HepG2 (cell line): ENCODE measurements around the gene CCM2. TPM values are rescaled to one million over a fixed set of nuclear protein-coding genes. Genes with fewer than 3 reads are reported as not detected.

Source experiments
- ELF3 ChIP-seq: IDR thresholded peaks from 2 replicates; pipeline ENCODE4 v1.6.1; 2016; ENCODE audit warnings: missing genetic modification reagents, missing compliant biosample characterization
- FOSL1 ChIP-seq: sonication (generic); formaldehyde crosslinking; IDR thresholded peaks from 2 replicates; pipeline ENCODE4 v1.9.0; 2021; ENCODE audit warnings: missing genetic modification reagents, borderline replicate concordance
- HNF4A ChIP-seq: sonication (generic); formaldehyde crosslinking; IDR thresholded peaks from 2 replicates; pipeline ENCODE4 v1.4.0; 2020; ENCODE audit warnings: missing genetic modification reagents
- HNRNPL ChIP-seq: fragments of 200-400 bp; formaldehyde crosslinking; IDR thresholded peaks from 2 replicates; pipeline ENCODE4 v1.6.1; 2017; ENCODE audit warnings: mild to moderate bottlenecking, low read depth, low read length
- KLF16 ChIP-seq, 2 experiments: sonication (generic) in 1 of 2; formaldehyde crosslinking in 1 of 2; IDR thresholded peaks; 2 replicates each; pipeline versions ENCODE4 v1.6.1 to v1.8.0; 2016 to 2023; ENCODE audit warnings: missing genetic modification reagents in 2 of 2, missing compliant biosample characterization in 1 of 2
- MXI1 ChIP-seq: IDR thresholded peaks from 3 replicates; pipeline ENCODE4 v1.6.1; 2012; ENCODE audit warnings: low read depth, low read length, inconsistent platforms, borderline replicate concordance
- NFIB ChIP-seq: sonication (generic); formaldehyde crosslinking; IDR thresholded peaks from 2 replicates; pipeline ENCODE4 v1.9.0; 2021; ENCODE audit warnings: missing genetic modification reagents, mild to moderate bottlenecking, borderline replicate concordance
- POLR2AphosphoS2 ChIP-seq: IDR thresholded peaks from 2 replicates; pipeline ENCODE4 v1.6.1; 2011; ENCODE audit warnings: low read depth, low read length, improper control_type of control experiment
- REXO4 ChIP-seq: sonication (generic); formaldehyde crosslinking; IDR thresholded peaks from 2 replicates; pipeline ENCODE4 v1.8.0; 2022; ENCODE audit warnings: missing genetic modification reagents, mild to moderate bottlenecking, borderline replicate concordance
- RXRA ChIP-seq: sonication (generic); formaldehyde crosslinking; IDR thresholded peaks from 2 replicates; pipeline ENCODE4 v1.5.1; 2020; ENCODE audit warnings: missing genetic modification reagents
- SP4 ChIP-seq: sonication (generic); formaldehyde crosslinking; IDR thresholded peaks from 2 replicates; pipeline ENCODE4 v1.8.1; 2023; ENCODE audit warnings: mild to moderate bottlenecking, missing genetic modification reagents
- TRIM22 ChIP-seq: fragments of 450-650 bp; IDR thresholded peaks from 2 replicates; pipeline ENCODE4 v1.6.1; 2017
- ZC3H4 ChIP-seq: sonication (generic); formaldehyde crosslinking; IDR thresholded peaks from 2 replicates; pipeline ENCODE4 v1.4.0; 2020; ENCODE audit warnings: missing genetic modification reagents, borderline replicate concordance
- ZFAT ChIP-seq: sonication (generic); formaldehyde crosslinking; conservative IDR thresholded peaks from 2 replicates; pipeline ENCODE4 v1.8.1; 2023; ENCODE audit warnings: missing genetic modification reagents, inconsistent platforms
- ZFP41 ChIP-seq: sonication (generic); formaldehyde crosslinking; IDR thresholded peaks from 2 replicates; pipeline ENCODE4 v1.4.0; 2020; ENCODE audit warnings: mild to moderate bottlenecking, missing genetic modification reagents, borderline replicate concordance
- ZNF441 ChIP-seq: sonication (generic); formaldehyde crosslinking; IDR thresholded peaks from 2 replicates; pipeline ENCODE4 v1.7.0; 2021; ENCODE audit warnings: missing genetic modification reagents, borderline replicate concordance
- ZNF563 ChIP-seq: sonication (generic); formaldehyde crosslinking; IDR thresholded peaks from 2 replicates; pipeline ENCODE4 v1.8.0; 2022; ENCODE audit warnings: mild to moderate bottlenecking, moderate library complexity, missing genetic modification reagents
- ZNF747 ChIP-seq: sonication (generic); formaldehyde crosslinking; IDR thresholded peaks from 2 replicates; pipeline ENCODE4 v1.8.1; 2023; ENCODE audit warnings: missing genetic modification reagents, mild to moderate bottlenecking, borderline replicate concordance
- ZZZ3 ChIP-seq: sonication (generic); formaldehyde crosslinking; IDR thresholded peaks from 2 replicates; pipeline ENCODE4 v1.4.0; 2020; ENCODE audit warnings: missing genetic modification reagents, mild to moderate bottlenecking, borderline replicate concordance
- polyA plus RNA-seq, 8 experiments: library from polyadenylated mRNA; depleted of rRNA in 3 of 8; stranded (reverse) in 7 of 8; unstranded in 1 of 8; fragments of >200 nt; fragmentation: Illumina TruSeq in 4 of 8; extraction: Trizol in 4 of 8; gene quantifications; 2 replicates each; pipeline versions ENCODE4 v1.2.1 to v1.2.3, GENCODE V29; 2011 to 2016; ENCODE audit warnings: low read depth in 4 of 8, missing spikeins in 1 of 8, mixed read lengths in 1 of 8; ENCODE audit not compliant: insufficient read depth in 1 of 8
- total RNA-seq, 5 experiments: library from RNA; depleted of rRNA; stranded (reverse); fragments of >200 nt; fragmentation: Illumina TruSeq; extraction: Trizol; gene quantifications; 2 replicates each; pipeline ENCODE4 v1.2.3, GENCODE V29; 2016; ENCODE audit warnings: low read depth in 1 of 5
- TF ChIP-seq, protein P1 (sequence below): IDR thresholded peaks from 2 replicates; pipeline ENCODE4 v1.6.1; 2016; ENCODE audit warnings: missing compliant biosample characterization, missing genetic modification reagents, borderline replicate concordance
- TF ChIP-seq, protein P2 (sequence below): sonication (generic); formaldehyde crosslinking; IDR thresholded peaks from 2 replicates; pipeline ENCODE4 v1.5.0; 2020; ENCODE audit warnings: missing genetic modification reagents
- TF ChIP-seq, protein P3 (sequence below): sonication (generic); formaldehyde crosslinking; IDR thresholded peaks from 2 replicates; pipeline ENCODE4 v1.4.0; 2020; ENCODE audit warnings: missing genetic modification reagents, mild to moderate bottlenecking, borderline replicate concordance
- TF ChIP-seq, protein P4 (sequence below): sonication (generic); formaldehyde crosslinking; IDR thresholded peaks from 2 replicates; pipeline ENCODE4 v1.8.0; 2022; ENCODE audit warnings: missing genetic modification reagents, low read depth, mild to moderate bottlenecking, borderline replicate concordance

CCM2 gene
- total and polyA plus RNA-seq, 2 of the 13 experiments (the other 11 are each of a cell fraction or from before 2014, with no cell fraction given): 13.7 to 15.8 TPM

GRCh38 chr7:44967571-44968446 is 32.2 kb upstream of the CCM2 start (continued):
- no peak for TF ChIP-seq HNF4A
- TF ChIP-seq ZC3H4 (CRISPR knock-in tag): no peak
- TF ChIP-seq, protein P1, sequence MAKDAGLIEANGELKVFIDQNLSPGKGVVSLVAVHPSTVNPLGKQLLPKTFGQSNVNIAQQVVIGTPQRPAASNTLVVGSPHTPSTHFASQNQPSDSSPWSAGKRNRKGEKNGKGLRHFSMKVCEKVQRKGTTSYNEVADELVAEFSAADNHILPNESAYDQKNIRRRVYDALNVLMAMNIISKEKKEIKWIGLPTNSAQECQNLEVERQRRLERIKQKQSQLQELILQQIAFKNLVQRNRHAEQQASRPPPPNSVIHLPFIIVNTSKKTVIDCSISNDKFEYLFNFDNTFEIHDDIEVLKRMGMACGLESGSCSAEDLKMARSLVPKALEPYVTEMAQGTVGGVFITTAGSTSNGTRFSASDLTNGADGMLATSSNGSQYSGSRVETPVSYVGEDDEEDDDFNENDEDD: peak; percentile 53; the same call in 1 of the 2 replicates
- TF ChIP-seq FOSL1: no peak
- TF ChIP-seq, protein P2, sequence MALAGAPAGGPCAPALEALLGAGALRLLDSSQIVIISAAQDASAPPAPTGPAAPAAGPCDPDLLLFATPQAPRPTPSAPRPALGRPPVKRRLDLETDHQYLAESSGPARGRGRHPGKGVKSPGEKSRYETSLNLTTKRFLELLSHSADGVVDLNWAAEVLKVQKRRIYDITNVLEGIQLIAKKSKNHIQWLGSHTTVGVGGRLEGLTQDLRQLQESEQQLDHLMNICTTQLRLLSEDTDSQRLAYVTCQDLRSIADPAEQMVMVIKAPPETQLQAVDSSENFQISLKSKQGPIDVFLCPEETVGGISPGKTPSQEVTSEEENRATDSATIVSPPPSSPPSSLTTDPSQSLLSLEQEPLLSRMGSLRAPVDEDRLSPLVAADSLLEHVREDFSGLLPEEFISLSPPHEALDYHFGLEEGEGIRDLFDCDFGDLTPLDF (CRISPR knock-in tag): no peak
- no peak for TF ChIP-seq HNRNPL
- TF ChIP-seq ZNF747: no peak
- TF ChIP-seq, protein P3, sequence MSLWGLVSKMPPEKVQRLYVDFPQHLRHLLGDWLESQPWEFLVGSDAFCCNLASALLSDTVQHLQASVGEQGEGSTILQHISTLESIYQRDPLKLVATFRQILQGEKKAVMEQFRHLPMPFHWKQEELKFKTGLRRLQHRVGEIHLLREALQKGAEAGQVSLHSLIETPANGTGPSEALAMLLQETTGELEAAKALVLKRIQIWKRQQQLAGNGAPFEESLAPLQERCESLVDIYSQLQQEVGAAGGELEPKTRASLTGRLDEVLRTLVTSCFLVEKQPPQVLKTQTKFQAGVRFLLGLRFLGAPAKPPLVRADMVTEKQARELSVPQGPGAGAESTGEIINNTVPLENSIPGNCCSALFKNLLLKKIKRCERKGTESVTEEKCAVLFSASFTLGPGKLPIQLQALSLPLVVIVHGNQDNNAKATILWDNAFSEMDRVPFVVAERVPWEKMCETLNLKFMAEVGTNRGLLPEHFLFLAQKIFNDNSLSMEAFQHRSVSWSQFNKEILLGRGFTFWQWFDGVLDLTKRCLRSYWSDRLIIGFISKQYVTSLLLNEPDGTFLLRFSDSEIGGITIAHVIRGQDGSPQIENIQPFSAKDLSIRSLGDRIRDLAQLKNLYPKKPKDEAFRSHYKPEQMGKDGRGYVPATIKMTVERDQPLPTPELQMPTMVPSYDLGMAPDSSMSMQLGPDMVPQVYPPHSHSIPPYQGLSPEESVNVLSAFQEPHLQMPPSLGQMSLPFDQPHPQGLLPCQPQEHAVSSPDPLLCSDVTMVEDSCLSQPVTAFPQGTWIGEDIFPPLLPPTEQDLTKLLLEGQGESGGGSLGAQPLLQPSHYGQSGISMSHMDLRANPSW (CRISPR knock-in tag): no peak
- TF ChIP-seq NFIB (CRISPR knock-in tag): no peak
- no peak for TF ChIP-seq ZFP41
- peak in 1 of 2 experiments; percentile 41; a peak in 1 of 4 replicates for TF ChIP-seq KLF16 (CRISPR knock-in tag; IDR thresholded peaks at IDR 0.05)
- no peak for TF ChIP-seq POLR2AphosphoS2
- TF ChIP-seq ZFAT (CRISPR knock-in tag): no peak
- TF ChIP-seq REXO4 (CRISPR knock-in tag): no peak
- no peak for TF ChIP-seq ELF3 (CRISPR knock-in tag)
- TF ChIP-seq ZNF441 (CRISPR knock-in tag): no peak
- TF ChIP-seq, protein P4, sequence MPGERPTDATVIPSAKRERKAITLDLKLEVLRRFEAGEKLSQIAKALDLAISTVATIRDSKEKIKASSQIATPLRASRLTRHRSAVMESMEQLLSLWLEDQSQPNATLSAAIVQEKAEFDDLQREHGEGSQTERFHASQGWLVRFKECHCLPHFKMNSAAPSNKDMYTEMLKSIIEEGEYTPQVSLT (CRISPR knock-in tag): no peak
- no peak for TF ChIP-seq TRIM22
- peak; percentile 45; the same call in 1 of the 3 replicates for TF ChIP-seq MXI1
- TF ChIP-seq SP4 (CRISPR knock-in tag): 0 out of 2 replicates have a peak, but pooled peaks have one; percentile 27
- peak; percentile 16; the same call in 1 of the 2 replicates for TF ChIP-seq RXRA (CRISPR knock-in tag)
- TF ChIP-seq ZZZ3 (CRISPR knock-in tag): no peak
- no peak for TF ChIP-seq ZNF563 (CRISPR knock-in tag)
